Sigmoid colon (tissue), 7 donors: Measurements from ENCODE around the gene BCL3. TPM values are rescaled to one million over a fixed set of nuclear protein-coding genes. Genes with fewer than 3 reads are reported as not detected.
A peak's percentile ranks its signal among the peaks of the same experiment; 100 is the strongest.

Experiments used
- DNase-seq: peaks from one replicate; pipeline ENCODE4 v3.0.0-alpha.2; 2019
- H3K27ac ChIP-seq, 4 donors: fragments of 200-600 bp; sonication (generic); one replicate each; pipeline ENCODE4 v1.5.1; 2016 to 2019; ENCODE audit warnings: mild to moderate bottlenecking in 1 of 4
- H3K27me3 ChIP-seq, 3 donors: fragments of 200-600 bp; sonication (generic); one replicate each; pipeline ENCODE4 v1.5.1; 2019; ENCODE audit warnings: mild to moderate bottlenecking in 1 of 3
- H3K36me3 ChIP-seq, 4 donors: fragments of 200-600 bp; sonication (generic); one replicate each; pipeline ENCODE4 v1.5.1; 2016 to 2019
- H3K4me1 ChIP-seq, 4 donors: fragments of 200-600 bp; sonication (generic); one replicate each; pipeline ENCODE4 v1.5.1; 2017 to 2019
- H3K4me3 ChIP-seq, 4 donors: fragments of 200-600 bp; sonication (generic); one replicate each; pipeline ENCODE4 v1.5.1; 2017 to 2019; ENCODE audit warnings: mild to moderate bottlenecking in 2 of 4, moderate library complexity in 1 of 4
- H3K9me3 ChIP-seq, 4 donors: fragments of 200-600 bp in 3 of 4; sonication (generic) in 3 of 4; one replicate each; pipeline versions ENCODE4 v1.5.1 to v1.6.1; 2013 to 2019
- CTCF ChIP-seq, 4 experiments: fragments of 450-650 bp in 3 of 4; fragments of 200-600 bp in 1 of 4; IDR thresholded peaks; one replicate each; pipeline ENCODE4 v1.5.1; 2016 to 2019; ENCODE audit warnings: antibody characterized with exemption in 4 of 4, mild to moderate bottlenecking in 3 of 4, moderate library complexity in 2 of 4
- EP300 ChIP-seq, 4 donors: sonication (generic); formaldehyde crosslinking; IDR thresholded peaks; one replicate each; pipeline ENCODE4 v1.6.1; 2017; ENCODE audit warnings: antibody characterized with exemption in 4 of 4
- POLR2A ChIP-seq, 2 donors: fragments of 450-650 bp; IDR thresholded peaks; one replicate each; pipeline ENCODE4 v1.6.1; 2016; ENCODE audit warnings: antibody characterized with exemption in 2 of 2, mild to moderate bottlenecking in 2 of 2, moderate library complexity in 2 of 2
- POLR2AphosphoS5 ChIP-seq, 4 donors: sonication (generic); formaldehyde crosslinking; IDR thresholded peaks; one replicate each; pipeline ENCODE4 v1.6.1; 2017; ENCODE audit warnings: antibody characterized with exemption in 4 of 4
- WGBS, 2 donors: extraction: QIAGEN DNeasy Blood & Tissue Kit; methylation state at CpG; one replicate each; pipeline ENCODE4 v1.1.7; 2013; 5-methylcytosine and 5-hydroxymethylcytosine counted together
- intact Hi-C: fragments of 100-400 bp; cut with DNase I; formaldehyde crosslinking; loops from one replicate; pipeline ENCODE4 v1.15.1; 2023
- polyA plus RNA-seq, 3 donors: library from polyadenylated mRNA; stranded (reverse); fragments of 200-250 nt; gene quantifications; one replicate each; pipeline ENCODE4 v1.2.3, GENCODE V29; 2013
- total RNA-seq, 4 donors: library from RNA; depleted of rRNA; stranded (reverse); fragments of >200 nt; gene quantifications; one replicate each; pipeline ENCODE4 v1.1.0, GENCODE V29; 2016
- donor health status: healthy with polysubstance abuse.
- donor health status: Bipolar disorder and iron deficiency.
- donor health status: healthy.

Gene BCL3
- total and polyA plus RNA-seq, 7 donors = 13.9 to 104 (median 44.4) TPM

DNA sequence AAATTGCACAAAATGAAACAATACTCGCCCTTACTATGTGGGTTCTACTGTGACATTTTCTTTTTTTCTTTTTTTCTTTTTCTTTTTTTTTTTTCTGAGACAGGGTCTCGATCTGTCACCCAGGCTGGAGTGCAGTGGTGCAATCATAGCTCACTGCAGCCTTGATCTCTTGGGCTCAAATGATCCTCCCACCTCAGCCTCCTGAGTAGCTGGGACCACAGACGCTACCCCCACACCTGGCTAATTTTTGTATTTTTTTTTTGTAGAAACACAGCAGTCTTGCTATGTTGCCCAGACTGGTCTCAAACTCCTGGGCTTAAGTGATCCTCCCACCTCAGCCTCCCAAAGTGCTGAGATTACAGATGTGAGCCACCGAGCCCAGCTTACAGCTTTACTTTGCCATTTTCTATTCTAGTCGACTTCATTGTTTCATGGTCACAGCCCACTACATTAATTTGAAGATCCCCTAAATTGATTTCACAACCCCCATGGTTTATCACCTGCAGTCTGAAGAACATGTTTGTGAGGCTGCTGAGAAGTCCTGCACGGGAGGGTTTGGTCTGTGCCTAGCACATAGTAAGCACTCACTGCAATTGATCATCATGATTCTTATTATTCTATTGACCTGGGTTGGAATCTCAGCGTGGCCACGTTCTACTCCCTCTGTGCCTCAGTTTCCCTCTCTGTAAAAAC lies 3.8 kb downstream of the BCL3 start:
- DNase-seq = no peak
- peaks cover 0 to 92% (median 84%) of the 10 kb centered on the region in 4 donors for H3K4me1 ChIP-seq
- H3K27me3 ChIP-seq = no peaks in the 10 kb centered on the region
- TF ChIP-seq CTCF (IDR thresholded peaks at IDR 0.05) = no peak
- TF ChIP-seq EP300 (IDR thresholded peaks at IDR 0.05) = no peak
- TF ChIP-seq POLR2A (IDR thresholded peaks at IDR 0.05) = no peak
- TF ChIP-seq POLR2AphosphoS5 (IDR thresholded peaks at IDR 0.05) = no peak
- no peaks in the 10 kb centered on the region for H3K9me3 ChIP-seq
- peak overlapping the region; percentile 87 to 94 (median 91) for H3K27ac ChIP-seq
- WGBS, 2 donors = 36 to 43% methylated on average over 8 of the region's 8 CpGs
- H3K36me3 ChIP-seq = peaks cover 0 to 27% (median 2%) of the 10 kb centered on the region in 4 donors
- H3K4me3 ChIP-seq = peak overlapping the region in 2 of 4 donors; percentile 49 to 72
- intact Hi-C loops = loop anchor here (10.0 kb wide), 1 partner anchor 753 kb away; the partner anchor contains the start of gene VASP

DNA sequence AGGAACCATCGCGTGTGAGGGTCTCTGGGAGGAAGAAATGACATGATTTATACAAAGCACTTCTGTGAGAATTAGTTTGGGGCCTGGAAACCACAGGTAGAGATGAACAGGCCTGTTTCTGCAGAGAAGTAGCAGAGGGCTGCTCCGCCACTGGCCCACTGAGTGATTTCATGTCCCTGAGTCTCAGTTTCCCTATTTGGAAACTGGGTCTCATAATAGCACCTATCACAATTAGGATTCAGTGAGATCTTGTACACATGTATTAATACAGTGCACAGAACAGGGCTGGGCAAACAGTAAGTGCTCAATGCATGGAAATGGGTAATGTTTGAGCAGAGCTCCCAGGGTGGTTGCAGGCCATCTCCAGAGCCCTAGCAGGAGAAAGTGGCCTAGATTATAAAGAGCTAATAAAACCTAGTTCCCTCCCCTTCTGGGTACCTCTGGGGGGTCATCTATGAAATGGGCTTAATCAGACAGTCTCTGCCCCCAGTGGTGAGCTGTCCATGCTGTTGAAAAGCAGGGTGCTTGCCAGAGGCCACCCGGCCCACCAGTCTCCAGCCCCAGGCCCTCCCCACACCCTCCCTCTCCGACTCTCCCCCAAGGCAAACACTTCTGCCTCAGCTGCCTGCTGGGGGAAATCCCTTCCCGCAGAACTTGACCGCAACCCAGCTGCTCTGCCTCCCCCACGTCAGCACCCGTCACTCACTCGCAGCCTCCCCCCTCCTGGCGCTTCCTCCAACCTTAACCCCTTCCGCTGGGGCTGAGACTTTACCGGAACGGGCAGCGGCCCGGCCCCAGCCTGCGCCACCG lies 4.5 kb downstream of the BCL3 start:
- Histone ChIP-seq H3K27me3 (no peaks in the 10 kb centered on the region), H3K4me3 (peak overlapping the region; percentile 22 to 72 (median 45)), H3K4me1 (peaks cover 0 to 94% (median 89%) of the 10 kb centered on the region in 4 donors), H3K36me3 (peaks cover 0 to 28% (median 2%) of the 10 kb centered on the region in 4 donors), H3K27ac (peak overlapping the region; percentile 87 to 94 (median 91)), H3K9me3 (no peaks in the 10 kb centered on the region)
- DNase-seq = peak; percentile 94
- intact Hi-C loops = loop anchor here (10.0 kb wide), 1 partner anchor 752 kb away; the partner anchor contains the start of gene VASP
- TF ChIP-seq CTCF (IDR thresholded peaks at IDR 0.05) (no peak), POLR2A (IDR thresholded peaks at IDR 0.05) (peak in 1 of 2 donors; percentile 30), EP300 (IDR thresholded peaks at IDR 0.05) (peak in 3 of 4 donors; percentile 42 to 86 (median 86)), POLR2AphosphoS5 (IDR thresholded peaks at IDR 0.05) (peak; percentile 29 to 90 (median 73))
- 8 to 9% methylated on average over 18 of the region's 18 CpGs for WGBS, 2 donors

GRCh38 chr19:44753626-44753931 lies 5.1 kb downstream of the BCL3 start:
- WGBS, 2 donors = 1% methylated on average over 11 of the region's 11 CpGs
- peak overlapping the region; percentile 22 to 72 (median 45) for H3K4me3 ChIP-seq
- peaks cover 0 to 33% (median 2%) of the 10 kb centered on the region in 4 donors for H3K36me3 ChIP-seq

More at GRCh38 chr19:44753626-44753931, 5.1 kb downstream of the BCL3 start:
- Histone ChIP-seq H3K9me3 (no peaks in the 10 kb centered on the region), H3K27me3 (no peaks in the 10 kb centered on the region), H3K4me1 (peaks cover 0 to 97% (median 93%) of the 10 kb centered on the region in 4 donors), H3K27ac (peak overlapping the region; percentile 87 to 94 (median 91))
- intact Hi-C loops = loop anchor here (10.0 kb wide), 1 partner anchor 751 kb away; the partner anchor contains the start of gene VASP
- no peak for DNase-seq
- TF ChIP-seq POLR2A (IDR thresholded peaks at IDR 0.05) = no peak
- TF ChIP-seq POLR2AphosphoS5 (IDR thresholded peaks at IDR 0.05) = no peak
- TF ChIP-seq CTCF (IDR thresholded peaks at IDR 0.05) = no peak
- no peak for TF ChIP-seq EP300 (IDR thresholded peaks at IDR 0.05)
